ENCODE data around the gene CDR2. TPM values are rescaled to one million over a fixed set of nuclear protein-coding genes. Genes with fewer than 3 reads are reported as not detected.
A peak's percentile ranks its signal among the peaks of the same experiment; 100 is the strongest.

The CDR2 gene
- polyA plus RNA-seq, 3 donors = 2.5 to 5.9 (median 4.8) TPM

DNA sequence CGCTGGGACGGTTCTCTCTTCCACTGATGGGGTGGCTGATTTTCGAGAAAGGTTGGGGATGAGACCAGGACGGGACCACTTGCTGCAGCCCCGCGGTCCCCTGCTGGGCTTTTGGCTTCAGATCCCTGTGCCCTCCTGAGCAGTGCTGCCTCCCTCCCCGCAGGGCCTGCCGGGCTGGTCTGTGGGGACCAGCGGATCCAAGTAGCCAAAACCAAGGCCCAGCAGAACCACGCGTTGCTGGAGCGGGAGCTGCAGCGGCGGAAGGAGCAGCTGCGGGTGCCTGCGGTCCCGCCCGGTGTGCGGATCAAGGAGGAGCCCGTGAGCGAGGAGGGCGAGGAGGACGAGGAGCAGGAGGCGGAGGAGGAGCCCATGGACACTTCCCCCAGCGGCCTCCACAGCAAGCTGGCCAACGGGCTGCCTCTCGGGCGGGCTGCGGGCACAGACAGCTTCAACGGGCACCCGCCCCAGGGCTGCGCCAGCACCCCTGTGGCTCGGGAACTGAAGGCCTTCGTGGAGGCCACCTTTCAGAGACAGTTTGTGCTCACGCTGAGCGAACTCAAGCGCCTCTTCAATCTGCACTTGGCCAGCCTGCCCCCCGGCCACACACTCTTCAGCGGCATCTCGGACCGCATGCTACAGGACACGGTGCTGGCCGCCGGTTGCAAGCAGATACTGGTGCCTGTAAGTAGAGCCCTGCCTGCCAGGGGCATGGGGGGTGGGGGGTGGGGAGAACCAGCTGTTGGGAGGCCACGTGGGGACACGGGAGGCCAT, 48.6 kb downstream of the CDR2 start:
- Histone ChIP-seq H3K79me2 (ENCODE audit: insufficient read depth, low read length) (no peaks in the 10 kb centered on the region), H2AFZ (ENCODE audit: insufficient read depth, low read depth, low read length, poor library complexity, severe bottlenecking) (no peak overlapping the region), H3K9ac (ENCODE audit: insufficient read depth, low read length, poor library complexity, severe bottlenecking) (no peak overlapping the region), H3K4me1 (ENCODE audit: control insufficient read depth in 1 of 2, insufficient read depth in 2 of 2, low read length in 2 of 2) (peaks cover 8 to 9% of the 10 kb centered on the region in 2 donors), H3K36me3 (replicated peaks in 1 of 2; ENCODE audit: control insufficient read depth in 1 of 2, insufficient read depth in 2 of 2, low read length in 2 of 2) (peaks cover 76 to 89% of the 10 kb centered on the region in 2 donors), H3K27me3 (ENCODE audit: control insufficient read depth in 2 of 2, insufficient read depth in 2 of 2, low read length in 2 of 2) (no peaks in the 10 kb centered on the region), H3K9me3 (replicated peaks in 1 of 2; ENCODE audit: control insufficient read depth in 1 of 2, insufficient read depth in 1 of 2, low read length in 2 of 2) (no peaks in the 10 kb centered on the region), H3K27ac (ENCODE audit: low read depth in 1 of 2, low read length in 2 of 2) (no peak overlapping the region), H4K20me1 (ENCODE audit: insufficient read depth, low read length) (peaks cover 10% of the 10 kb centered on the region), H3K4me3 (replicated peaks in 1 of 3; ENCODE audit: low read depth in 2 of 3, low read length in 3 of 3) (no peak overlapping the region), H3K4me2 (replicated peaks; ENCODE audit: extremely low read depth, low read length, poor library complexity, severe bottlenecking) (no peak overlapping the region)
- H3K36me3 Mint-ChIP-seq = peaks cover 64 to 86% of the 10 kb centered on the region in 2 donors
- H3K9me3 Mint-ChIP-seq = no peaks in the 10 kb centered on the region
- intact Hi-C loops (cut with micrococcal nuclease) = loop anchor here in 1 of 2 donors (10.0 kb wide), 2 partner anchors 49 to 89 kb away; partner anchors contain the start of gene CDR2
- H3K27me3 Mint-ChIP-seq (ENCODE audit: low read depth in 3 of 3) = peaks cover 0 to 2% (median 0%) of the 10 kb centered on the region in 3 donors
- DNase-seq = no peak
- 96% methylated on average over 35 of the region's 46 CpGs for WGBS (ENCODE audit: insufficient coverage)
- H3K27ac Mint-ChIP-seq = peak overlapping the region in 2 of 7 donors; percentile 48 to 56
- TF ChIP-seq, protein P1, sequence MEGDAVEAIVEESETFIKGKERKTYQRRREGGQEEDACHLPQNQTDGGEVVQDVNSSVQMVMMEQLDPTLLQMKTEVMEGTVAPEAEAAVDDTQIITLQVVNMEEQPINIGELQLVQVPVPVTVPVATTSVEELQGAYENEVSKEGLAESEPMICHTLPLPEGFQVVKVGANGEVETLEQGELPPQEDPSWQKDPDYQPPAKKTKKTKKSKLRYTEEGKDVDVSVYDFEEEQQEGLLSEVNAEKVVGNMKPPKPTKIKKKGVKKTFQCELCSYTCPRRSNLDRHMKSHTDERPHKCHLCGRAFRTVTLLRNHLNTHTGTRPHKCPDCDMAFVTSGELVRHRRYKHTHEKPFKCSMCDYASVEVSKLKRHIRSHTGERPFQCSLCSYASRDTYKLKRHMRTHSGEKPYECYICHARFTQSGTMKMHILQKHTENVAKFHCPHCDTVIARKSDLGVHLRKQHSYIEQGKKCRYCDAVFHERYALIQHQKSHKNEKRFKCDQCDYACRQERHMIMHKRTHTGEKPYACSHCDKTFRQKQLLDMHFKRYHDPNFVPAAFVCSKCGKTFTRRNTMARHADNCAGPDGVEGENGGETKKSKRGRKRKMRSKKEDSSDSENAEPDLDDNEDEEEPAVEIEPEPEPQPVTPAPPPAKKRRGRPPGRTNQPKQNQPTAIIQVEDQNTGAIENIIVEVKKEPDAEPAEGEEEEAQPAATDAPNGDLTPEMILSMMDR (IDR thresholded peaks at IDR 0.05) = no peak
- H3K4me1 Mint-ChIP-seq = peaks cover 13% of the 10 kb centered on the region
- H3K4me3 Mint-ChIP-seq = no peak overlapping the region

DNA sequence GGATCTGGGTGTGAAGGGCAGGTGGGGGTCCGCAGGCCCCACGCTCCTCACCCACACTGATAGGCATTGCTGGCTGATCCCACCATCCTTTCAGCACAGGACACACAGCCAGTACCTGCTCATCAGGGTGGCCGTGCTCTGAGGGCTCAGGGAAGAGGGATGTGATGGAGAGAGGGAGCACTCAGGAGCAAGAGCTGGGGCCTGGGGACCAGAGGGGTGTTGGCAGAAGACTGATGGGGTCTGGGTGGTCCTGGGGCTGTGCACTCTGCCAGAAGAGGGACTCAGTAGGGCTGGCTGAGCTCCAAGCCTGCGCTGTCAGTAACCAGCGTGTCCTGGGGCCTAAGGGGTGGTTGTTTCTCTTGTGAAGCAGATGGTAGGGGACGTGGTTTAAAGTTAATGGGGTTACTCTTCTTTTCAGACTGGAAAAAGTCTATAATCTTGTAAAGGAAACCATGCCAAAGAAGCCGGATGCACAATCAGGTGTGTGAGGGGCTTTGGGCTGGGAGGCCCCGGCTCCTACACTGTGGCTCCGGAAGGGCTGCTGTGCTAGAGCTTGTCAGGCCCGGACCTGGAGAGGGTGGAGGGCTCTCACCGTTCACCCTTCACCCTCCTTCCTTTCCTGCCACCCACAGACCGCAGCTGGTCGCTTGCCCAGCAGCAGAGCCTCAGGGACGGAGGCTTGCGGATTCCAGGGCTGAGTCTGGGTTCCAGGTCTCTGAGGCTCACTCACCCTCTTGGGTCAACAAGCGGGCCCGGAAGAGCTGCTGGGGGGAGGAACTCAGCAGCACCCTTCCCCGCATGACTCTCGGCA, 49.4 kb downstream of the CDR2 start:
- no peak overlapping the region for H3K27ac ChIP-seq (ENCODE audit: low read depth in 1 of 2, low read length in 2 of 2)
- H3K36me3 Mint-ChIP-seq = peaks cover 69 to 94% of the 10 kb centered on the region in 2 donors
- H3K36me3 ChIP-seq (replicated peaks in 1 of 2; ENCODE audit: control insufficient read depth in 1 of 2, insufficient read depth in 2 of 2, low read length in 2 of 2) = peaks cover 83 to 96% of the 10 kb centered on the region in 2 donors
- no peak overlapping the region for H3K4me2 ChIP-seq (replicated peaks; ENCODE audit: extremely low read depth, low read length, poor library complexity, severe bottlenecking)
- H2AFZ ChIP-seq (ENCODE audit: insufficient read depth, low read depth, low read length, poor library complexity, severe bottlenecking) = no peak overlapping the region
- H3K27me3 Mint-ChIP-seq (ENCODE audit: low read depth in 3 of 3) = peaks cover 0 to 2% (median 0%) of the 10 kb centered on the region in 3 donors
- no peaks in the 10 kb centered on the region for H3K79me2 ChIP-seq (ENCODE audit: insufficient read depth, low read length)
- H3K4me1 Mint-ChIP-seq = peaks cover 6% of the 10 kb centered on the region
- peaks cover 2% of the 10 kb centered on the region in 2 donors for H3K4me1 ChIP-seq (ENCODE audit: control insufficient read depth in 1 of 2, insufficient read depth in 2 of 2, low read length in 2 of 2)
- H3K9me3 Mint-ChIP-seq = no peaks in the 10 kb centered on the region
- no peak for DNase-seq
- no peak overlapping the region for H3K4me3 ChIP-seq (replicated peaks in 1 of 3; ENCODE audit: low read depth in 2 of 3, low read length in 3 of 3)
- no peaks in the 10 kb centered on the region for H3K27me3 ChIP-seq (ENCODE audit: control insufficient read depth in 2 of 2, insufficient read depth in 2 of 2, low read length in 2 of 2)
- H3K9me3 ChIP-seq (replicated peaks in 1 of 2; ENCODE audit: control insufficient read depth in 1 of 2, insufficient read depth in 1 of 2, low read length in 2 of 2) = no peaks in the 10 kb centered on the region
- WGBS (ENCODE audit: insufficient coverage) = 98% methylated on average over 11 of the region's 19 CpGs
- H3K4me3 Mint-ChIP-seq = no peak overlapping the region
- H3K9ac ChIP-seq (ENCODE audit: insufficient read depth, low read length, poor library complexity, severe bottlenecking) = no peak overlapping the region
- peak overlapping the region in 4 of 7 donors; percentile 13 to 57 (median 22) for H3K27ac Mint-ChIP-seq
- TF ChIP-seq, protein P1 (IDR thresholded peaks at IDR 0.05) = no peak
- peaks cover 14% of the 10 kb centered on the region for H4K20me1 ChIP-seq (ENCODE audit: insufficient read depth, low read length)
- intact Hi-C loops (cut with micrococcal nuclease) = loop anchor here in 1 of 2 donors (10.0 kb wide), 2 partner anchors 50 to 90 kb away; partner anchors contain the start of gene CDR2
